GM23338 (cell line): ENCODE measurements around the gene RSL24D1. TPM values are rescaled to one million over a fixed set of nuclear protein-coding genes. Genes with fewer than 3 reads are reported as not detected.

Experiments used
- ATAC-seq: fragments of 200-7000 bp; cut with Tn5 transposase; 3 replicates; pipeline ENCODE4 v1.9.1; 2020
- DNase-seq: peaks from one replicate; pipeline ENCODE4 v3.0.0-alpha.2; 2015; ENCODE audit warnings: low spot score
- H2AFZ ChIP-seq: fragments of 200-600 bp; sonication (generic); 2 replicates; pipeline ENCODE4 v1.8.0; 2016; ENCODE audit warnings: antibody characterized with exemption, mild to moderate bottlenecking, moderate library complexity
- H3F3A ChIP-seq: fragments of 200-600 bp; sonication (generic); replicated peaks from 2 replicates; pipeline ENCODE4 v1.8.0; 2017; ENCODE audit warnings: antibody characterized with exemption, mixed run types, low read depth
- H3K27ac ChIP-seq: fragments of 200-600 bp; sonication (generic); 2 replicates; pipeline ENCODE4 v1.6.1; 2016; ENCODE audit warnings: low read depth
- H3K27me3 ChIP-seq: fragments of 200-600 bp; sonication (generic); 2 replicates; pipeline ENCODE4 v1.8.0; 2016; ENCODE audit warnings: mild to moderate bottlenecking, mixed run types, moderate library complexity; ENCODE audit not compliant: insufficient read depth
- H3K36me3 ChIP-seq: fragments of 200-600 bp; sonication (generic); 2 replicates; pipeline ENCODE4 v1.8.0; 2016; ENCODE audit warnings: mild to moderate bottlenecking; ENCODE audit not compliant: insufficient read depth
- H3K4me1 ChIP-seq: fragments of 200-600 bp; sonication (generic); 2 replicates; pipeline ENCODE4 v1.8.0; 2016; ENCODE audit warnings: mild to moderate bottlenecking, moderate library complexity; ENCODE audit not compliant: insufficient read depth
- H3K4me2 ChIP-seq: fragments of 200-600 bp; sonication (generic); 2 replicates; pipeline ENCODE4 v1.7.1; 2017; ENCODE audit warnings: mixed run types
- H3K4me3 ChIP-seq: fragments of 200-600 bp; sonication (generic); 2 replicates; pipeline ENCODE4 v1.6.1; 2016; ENCODE audit warnings: mixed run types
- H3K79me2 ChIP-seq: fragments of 200-600 bp; sonication (generic); replicated peaks from 2 replicates; pipeline ENCODE4 v1.8.0; 2017; ENCODE audit warnings: mild to moderate bottlenecking; ENCODE audit not compliant: insufficient read depth
- H3K9me2 ChIP-seq: fragments of 200-600 bp; sonication (generic); 2 replicates; pipeline ENCODE4 v1.8.0; 2017; ENCODE audit not compliant: insufficient read depth
- H4K20me1 ChIP-seq: fragments of 200-600 bp; sonication (generic); replicated peaks from 2 replicates; pipeline ENCODE4 v1.8.0; 2017; ENCODE audit warnings: mild to moderate bottlenecking; ENCODE audit not compliant: insufficient read depth
- H3K27ac Mint-ChIP-seq: 2 replicates; pipeline ENCODE4 v1.8.0; 2020; ENCODE audit warnings: inconsistent platforms, mild to moderate bottlenecking, moderate library complexity, mixed read lengths
- H3K27me3 Mint-ChIP-seq: 3 replicates; pipeline ENCODE4 v1.8.0; 2022; ENCODE audit warnings: low read depth, mild to moderate bottlenecking, moderate library complexity, mixed read lengths, inconsistent platforms; ENCODE audit not compliant: insufficient read depth, poor library complexity
- H3K36me3 Mint-ChIP-seq: 3 replicates; pipeline ENCODE4 v1.8.0; 2021; ENCODE audit warnings: low read depth, mild to moderate bottlenecking, inconsistent platforms, moderate library complexity, mixed read lengths
- H3K4me1 Mint-ChIP-seq: 3 replicates; pipeline ENCODE4 v1.8.0; 2020; ENCODE audit warnings: mild to moderate bottlenecking, inconsistent platforms, mixed read lengths
- H3K4me3 Mint-ChIP-seq: 3 replicates; pipeline ENCODE4 v1.8.0; 2021; ENCODE audit warnings: moderate library complexity, mild to moderate bottlenecking, inconsistent platforms, mixed read lengths
- H3K9me3 Mint-ChIP-seq: 3 replicates; pipeline ENCODE4 v1.8.0; 2020; ENCODE audit warnings: moderate library complexity, mild to moderate bottlenecking, inconsistent platforms, mixed read lengths
- CREB1 ChIP-seq: fragments of 250-450 bp; sonication (Bioruptor Pico); IDR thresholded peaks from 2 replicates; pipeline ENCODE4 v1.5.0; 2020; ENCODE audit warnings: low read depth, mild to moderate bottlenecking, moderate library complexity
- CTCF ChIP-seq, 2 experiments: fragments of 200-600 bp in 1 of 2; sonication (generic) in 1 of 2; conservative IDR thresholded peaks; 2 replicates each; pipeline versions ENCODE4 v1.5.1 to v1.6.1; 2016 to 2017; ENCODE audit warnings: antibody characterized with exemption in 2 of 2, low read depth in 2 of 2, mild to moderate bottlenecking in 2 of 2, moderate library complexity in 1 of 2
- ETS1 ChIP-seq: IDR thresholded peaks from 2 replicates; pipeline ENCODE4 v1.6.1; 2016; ENCODE audit warnings: antibody characterized with exemption
- EZH2 ChIP-seq: fragments of 200-600 bp; sonication (generic); IDR thresholded peaks from one replicate; pipeline ENCODE4 v1.8.0; 2017; ENCODE audit warnings: antibody characterized with exemption, mild to moderate bottlenecking, low read depth; ENCODE audit not compliant: unreplicated experiment
- EZH2phosphoT487 ChIP-seq: fragments of 200-600 bp; sonication (generic); IDR thresholded peaks from one replicate; pipeline ENCODE4 v1.8.1; 2018; ENCODE audit warnings: antibody characterized with exemption; ENCODE audit not compliant: unreplicated experiment
- JUNB ChIP-seq: IDR thresholded peaks from one replicate; pipeline ENCODE4 v1.6.1; 2016; ENCODE audit warnings: antibody characterized with exemption; ENCODE audit not compliant: unreplicated experiment
- REST ChIP-seq: IDR thresholded peaks from one replicate; pipeline ENCODE4 v1.6.1; 2018; ENCODE audit warnings: antibody characterized with exemption; ENCODE audit not compliant: unreplicated experiment
- STAT1 ChIP-seq: IDR thresholded peaks from one replicate; pipeline ENCODE4 v1.6.1; 2016; ENCODE audit warnings: antibody characterized with exemption; ENCODE audit not compliant: unreplicated experiment
- ZNF331 ChIP-seq: fragments of 250-450 bp; sonication (Bioruptor Pico); IDR thresholded peaks from 2 replicates; pipeline ENCODE4 v1.5.0; 2020; ENCODE audit warnings: low read depth, mild to moderate bottlenecking, moderate library complexity
- polyA plus RNA-seq: library from polyadenylated mRNA; unstranded; fragments of >200 nt; fragmentation: Nextera tagmentation; extraction: Ambion mirVana; gene quantifications from 2 replicates; pipeline ENCODE4 v1.2.1, GENCODE V29; 2016
- total RNA-seq: library from RNA; depleted of rRNA; stranded (reverse); fragments of >200 nt; shearing (Covaris generic); gene quantifications from 2 replicates; pipeline ENCODE4 v1.2.3, GENCODE V29; 2014
- TF ChIP-seq, protein P1 (sequence below): fragments of 250-450 bp; sonication (Bioruptor Pico); IDR thresholded peaks from 2 replicates; pipeline ENCODE4 v1.5.0; 2020; ENCODE audit warnings: mild to moderate bottlenecking, moderate library complexity

The RSL24D1 gene
- total and polyA plus RNA-seq, 2 experiments from 2014 or later = 125 to 201 TPM

GRCh38 chr15:55198706-55199105 lies 2.0 kb upstream of the RSL24D1 start (continued):
- TF ChIP-seq ETS1 (no peak), CTCF (conservative IDR thresholded peaks at IDR 0.05; ENCODE audit: low read depth in 2 of 2) (no peak), EZH2 (no peak), CREB1 (no peak), REST (no peak), JUNB (no peak), ZNF331 (CRISPR knock-in tag) (no peak)

DNA sequence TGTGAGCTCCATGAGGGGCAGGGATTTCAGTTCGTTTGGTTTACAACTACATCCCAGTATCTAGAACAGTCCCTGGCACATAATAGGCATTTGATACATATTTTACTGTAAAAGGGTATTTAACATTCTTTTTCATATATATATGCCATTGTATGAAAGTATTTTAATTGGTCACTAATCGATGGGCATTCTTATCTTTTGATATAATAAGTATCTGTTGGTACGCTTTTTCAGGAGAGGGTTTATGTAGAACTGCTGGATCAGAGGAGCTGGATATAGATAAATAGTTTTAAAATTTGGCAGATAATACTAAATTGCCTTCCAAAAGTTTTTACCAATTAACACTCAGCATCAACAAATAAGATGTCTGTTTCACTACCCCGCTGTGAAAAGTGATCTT lies 978 bp upstream of the RSL24D1 start:
- Mint-ChIP-seq H3K4me3 (no peak overlapping the region), H3K9me3 (peaks cover 11% of the 10 kb centered on the region), H3K4me1 (peaks cover 3% of the 10 kb centered on the region; the same call in 2 of the 3 replicates), H3K27me3 (no peaks in the 10 kb centered on the region), H3K36me3 (peaks cover 6% of the 10 kb centered on the region; the same call in 2 of the 3 replicates), H3K27ac (no peak overlapping the region)
- Histone ChIP-seq H3K36me3 (0 out of 2 replicates have a peak, but pooled peaks cover 2% of the 10 kb centered on the region), H3K4me3 (peak overlapping the region; percentile 93), H3K27ac (peak overlapping the region; percentile 93), H3K27me3 (no peaks in the 10 kb centered on the region), H3K4me2 (peak overlapping the region; percentile 75), H3K9me2 (no peaks in the 10 kb centered on the region), H3F3A (no peaks in the 10 kb centered on the region), H2AFZ (peak overlapping the region; percentile 74), H3K79me2 (peaks cover 40% of the 10 kb centered on the region), H3K4me1 (peaks cover 12% of the 10 kb centered on the region), H4K20me1 (peaks cover 26% of the 10 kb centered on the region)
- DNase-seq = no peak
- ATAC-seq = no peak
- TF ChIP-seq, protein P1, sequence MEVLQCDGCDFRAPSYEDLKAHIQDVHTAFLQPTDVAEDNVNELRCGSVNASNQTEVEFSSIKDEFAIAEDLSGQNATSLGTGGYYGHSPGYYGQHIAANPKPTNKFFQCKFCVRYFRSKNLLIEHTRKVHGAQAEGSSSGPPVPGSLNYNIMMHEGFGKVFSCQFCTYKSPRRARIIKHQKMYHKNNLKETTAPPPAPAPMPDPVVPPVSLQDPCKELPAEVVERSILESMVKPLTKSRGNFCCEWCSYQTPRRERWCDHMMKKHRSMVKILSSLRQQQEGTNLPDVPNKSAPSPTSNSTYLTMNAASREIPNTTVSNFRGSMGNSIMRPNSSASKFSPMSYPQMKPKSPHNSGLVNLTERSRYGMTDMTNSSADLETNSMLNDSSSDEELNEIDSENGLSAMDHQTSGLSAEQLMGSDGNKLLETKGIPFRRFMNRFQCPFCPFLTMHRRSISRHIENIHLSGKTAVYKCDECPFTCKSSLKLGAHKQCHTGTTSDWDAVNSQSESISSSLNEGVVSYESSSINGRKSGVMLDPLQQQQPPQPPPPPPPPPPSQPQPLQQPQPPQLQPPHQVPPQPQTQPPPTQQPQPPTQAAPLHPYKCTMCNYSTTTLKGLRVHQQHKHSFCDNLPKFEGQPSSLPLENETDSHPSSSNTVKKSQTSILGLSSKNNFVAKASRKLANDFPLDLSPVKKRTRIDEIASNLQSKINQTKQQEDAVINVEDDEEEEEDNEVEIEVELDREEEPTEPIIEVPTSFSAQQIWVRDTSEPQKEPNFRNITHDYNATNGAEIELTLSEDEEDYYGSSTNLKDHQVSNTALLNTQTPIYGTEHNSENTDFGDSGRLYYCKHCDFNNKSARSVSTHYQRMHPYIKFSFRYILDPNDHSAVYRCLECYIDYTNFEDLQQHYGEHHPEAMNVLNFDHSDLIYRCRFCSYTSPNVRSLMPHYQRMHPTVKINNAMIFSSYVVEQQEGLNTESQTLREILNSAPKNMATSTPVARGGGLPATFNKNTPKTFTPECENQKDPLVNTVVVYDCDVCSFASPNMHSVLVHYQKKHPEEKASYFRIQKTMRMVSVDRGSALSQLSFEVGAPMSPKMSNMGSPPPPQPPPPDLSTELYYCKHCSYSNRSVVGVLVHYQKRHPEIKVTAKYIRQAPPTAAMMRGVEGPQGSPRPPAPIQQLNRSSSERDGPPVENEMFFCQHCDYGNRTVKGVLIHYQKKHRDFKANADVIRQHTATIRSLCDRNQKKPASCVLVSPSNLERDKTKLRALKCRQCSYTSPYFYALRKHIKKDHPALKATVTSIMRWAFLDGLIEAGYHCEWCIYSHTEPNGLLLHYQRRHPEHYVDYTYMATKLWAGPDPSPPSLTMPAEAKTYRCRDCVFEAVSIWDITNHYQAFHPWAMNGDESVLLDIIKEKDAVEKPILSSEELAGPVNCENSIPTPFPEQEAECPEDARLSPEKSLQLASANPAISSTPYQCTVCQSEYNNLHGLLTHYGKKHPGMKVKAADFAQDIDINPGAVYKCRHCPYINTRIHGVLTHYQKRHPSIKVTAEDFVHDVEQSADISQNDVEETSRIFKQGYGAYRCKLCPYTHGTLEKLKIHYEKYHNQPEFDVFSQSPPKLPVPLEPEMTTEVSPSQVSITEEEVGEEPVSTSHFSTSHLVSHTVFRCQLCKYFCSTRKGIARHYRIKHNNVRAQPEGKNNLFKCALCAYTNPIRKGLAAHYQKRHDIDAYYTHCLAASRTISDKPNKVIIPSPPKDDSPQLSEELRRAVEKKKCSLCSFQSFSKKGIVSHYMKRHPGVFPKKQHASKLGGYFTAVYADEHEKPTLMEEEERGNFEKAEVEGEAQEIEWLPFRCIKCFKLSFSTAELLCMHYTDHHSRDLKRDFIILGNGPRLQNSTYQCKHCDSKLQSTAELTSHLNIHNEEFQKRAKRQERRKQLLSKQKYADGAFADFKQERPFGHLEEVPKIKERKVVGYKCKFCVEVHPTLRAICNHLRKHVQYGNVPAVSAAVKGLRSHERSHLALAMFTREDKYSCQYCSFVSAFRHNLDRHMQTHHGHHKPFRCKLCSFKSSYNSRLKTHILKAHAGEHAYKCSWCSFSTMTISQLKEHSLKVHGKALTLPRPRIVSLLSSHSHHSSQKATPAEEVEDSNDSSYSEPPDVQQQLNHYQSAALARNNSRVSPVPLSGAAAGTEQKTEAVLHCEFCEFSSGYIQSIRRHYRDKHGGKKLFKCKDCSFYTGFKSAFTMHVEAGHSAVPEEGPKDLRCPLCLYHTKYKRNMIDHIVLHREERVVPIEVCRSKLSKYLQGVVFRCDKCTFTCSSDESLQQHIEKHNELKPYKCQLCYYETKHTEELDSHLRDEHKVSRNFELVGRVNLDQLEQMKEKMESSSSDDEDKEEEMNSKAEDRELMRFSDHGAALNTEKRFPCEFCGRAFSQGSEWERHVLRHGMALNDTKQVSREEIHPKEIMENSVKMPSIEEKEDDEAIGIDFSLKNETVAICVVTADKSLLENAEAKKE (CRISPR knock-in tag) = no peak
- TF ChIP-seq JUNB = no peak
- no peak for TF ChIP-seq STAT1
- TF ChIP-seq EZH2phosphoT487 = no peak
- TF ChIP-seq CTCF (conservative IDR thresholded peaks at IDR 0.05; ENCODE audit: low read depth in 2 of 2) = no peak
- TF ChIP-seq EZH2 = no peak
